A549 treated with Mapracorat at 1 μM for 4 hours (cell line): ENCODE measurements around the gene SLC25A30. TPM values are rescaled to one million over a fixed set of nuclear protein-coding genes. Genes with fewer than 3 reads are reported as not detected.

ENCODE experiments used
- total RNA-seq: library from RNA; stranded (reverse); fragments of 200-300 nt; extraction: Qiagen RNA extraction; gene quantifications from 5 replicates; pipeline ENCODE4 v1.2.3, GENCODE V29; 2022

The SLC25A30 gene, protein sequence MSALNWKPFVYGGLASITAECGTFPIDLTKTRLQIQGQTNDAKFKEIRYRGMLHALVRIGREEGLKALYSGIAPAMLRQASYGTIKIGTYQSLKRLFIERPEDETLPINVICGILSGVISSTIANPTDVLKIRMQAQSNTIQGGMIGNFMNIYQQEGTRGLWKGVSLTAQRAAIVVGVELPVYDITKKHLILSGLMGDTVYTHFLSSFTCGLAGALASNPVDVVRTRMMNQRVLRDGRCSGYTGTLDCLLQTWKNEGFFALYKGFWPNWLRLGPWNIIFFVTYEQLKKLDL
- 6.9 to 9.2 TPM (median 8.5 TPM) in 5 replicates for total RNA-seq

GRCh38 chr13:45417790-45418534 lies at the start of gene SLC25A30:
SLC25A30 (minus strand) TSS chr13:45418373; CDS start chr13:45411425, 6,948 bp downstream.

GRCh38 chr13:45464687-45465453 lies 46.7 kb upstream of the SLC25A30 start, which contains the start of gene COG3:
COG3 (plus strand) TSS chr13:45464939; CDS start chr13:45465037, 98 bp downstream.

Other genes with a start within 250 kb of the SLC25A30 start
- gene KCTD4, start 217.3 kb downstream of the SLC25A30 start, total RNA-seq: not detected in 5 replicates
- gene TPT1, start 77.2 kb downstream of the SLC25A30 start, total RNA-seq: 1,860 to 2,435 TPM (median 2,342 TPM) in 5 replicates
- 11.7 to 15.7 TPM (median 14.5 TPM) in 5 replicates for gene COG3, start 46.6 kb upstream of the SLC25A30 start, total RNA-seq
- gene ERICH6B, start 197.4 kb upstream of the SLC25A30 start, total RNA-seq: not detected in 5 replicates